GM21526 (cell line): ENCODE results near the gene PARP1.

Experiments used
- ATAC-seq: cut with Tn5 transposase; IDR thresholded peaks from one replicate; pipeline ENCODE4 v1.9.1; 2021; ENCODE audit warnings: moderate library complexity; ENCODE audit not compliant: unreplicated experiment, low FRiP score

Gene PARP1

GRCh38 chr1:226408285-226409184 lies 642 bp upstream of the PARP1 start:
- ATAC-seq: no peak

GRCh38 chr1:226407199-226407496 lies 745 bp downstream of the PARP1 start:
- no peak for ATAC-seq

- ATAC-seq: no peak
Observed at GRCh38 chr1:226406401-226406881, 1.5 kb downstream of the PARP1 start.

- no peak for ATAC-seq
Observed at GRCh38 chr1:226405411-226405988, 2.4 kb downstream of the PARP1 start.

GRCh38 chr1:226404904-226405222 lies 3.0 kb downstream of the PARP1 start:
- ATAC-seq: no peak

- ATAC-seq: no peak
Observed at GRCh38 chr1:226404063-226404903, 3.6 kb downstream of the PARP1 start.

- no peak for ATAC-seq
Observed at GRCh38 chr1:226403201-226404034, 4.5 kb downstream of the PARP1 start.

GRCh38 chr1:226402739-226403165 lies 5.1 kb downstream of the PARP1 start:
- no peak for ATAC-seq

GRCh38 chr1:226401355-226402303 lies 6.3 kb downstream of the PARP1 start:
- ATAC-seq: no peak

- ATAC-seq: no peak
Observed at GRCh38 chr1:226400519-226401354, 7.2 kb downstream of the PARP1 start.

- no peak for ATAC-seq
Observed at GRCh38 chr1:226397955-226398636, 9.8 kb downstream of the PARP1 start.

GRCh38 chr1:226397011-226397926 lies 10.6 kb downstream of the PARP1 start:
- no peak for ATAC-seq

GRCh38 chr1:226395753-226396152 lies 12.1 kb downstream of the PARP1 start:
- ATAC-seq: no peak

GRCh38 chr1:226394462-226394861 lies 13.4 kb downstream of the PARP1 start:
- ATAC-seq: no peak

GRCh38 chr1:226390681-226391080 lies 17.2 kb downstream of the PARP1 start:
- no peak for ATAC-seq

- ATAC-seq: no peak
Observed at GRCh38 chr1:226388131-226388530, 19.8 kb downstream of the PARP1 start.

- no peak for ATAC-seq
Observed at GRCh38 chr1:226384717-226385116, 23.2 kb downstream of the PARP1 start.
